Endothelial cell of hepatic sinusoid (primary cell): ENCODE results near the gene PSMD14.
"Not testable (repeated sequence)": the region's sequence is repeated elsewhere in the genome, so short reads cannot be mapped to it uniquely, and the experiment has no call there.

Experiments used
- in situ Hi-C: cut with HindIII; loops from 2 replicates; pipeline ENCODE4 v1.10.0; 2017; ENCODE audit warnings: low sequenced_read_pairs

PSMD14 gene

DNA sequence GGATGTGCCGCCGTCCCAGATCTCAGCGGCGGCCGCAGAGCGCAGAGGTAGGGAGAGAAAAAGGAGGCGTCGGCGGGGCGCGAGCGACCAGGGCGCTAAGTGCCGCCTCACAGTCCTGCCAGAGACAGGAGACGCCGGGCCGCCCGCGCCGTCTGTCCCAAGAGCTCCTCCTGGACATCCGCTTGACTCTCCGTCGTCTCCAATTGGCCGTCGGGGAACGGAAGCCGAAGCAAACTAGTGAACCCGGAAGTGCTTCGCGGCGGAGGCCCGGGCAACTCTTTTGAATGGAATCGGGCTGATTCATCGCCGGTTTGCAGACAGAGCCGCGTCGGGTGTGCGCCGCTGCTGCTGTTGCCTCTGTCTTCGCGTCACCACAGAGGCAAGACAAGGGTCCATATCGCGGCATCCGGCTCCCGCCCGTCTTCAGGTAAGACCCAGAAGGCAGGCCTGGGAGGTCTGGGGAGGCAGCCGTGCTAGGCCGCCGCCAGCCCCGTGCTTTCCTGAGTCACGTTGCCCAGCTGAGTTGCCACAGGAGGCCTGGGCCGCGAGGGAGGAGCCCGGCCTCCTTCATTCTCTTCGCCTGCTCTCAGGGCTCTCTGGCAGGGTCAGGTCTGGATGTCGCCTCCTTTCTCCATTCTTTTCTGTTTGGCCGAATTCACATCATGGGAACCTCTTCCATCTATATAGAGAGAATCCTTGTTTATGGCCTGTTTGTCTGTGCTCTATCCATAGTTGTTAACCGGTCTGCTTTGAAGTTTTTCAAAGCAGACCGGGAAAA, at the start of gene PSMD14:
Gene PSMD14 (plus strand): TSS at position 248 of the 778 bp plus-strand sequence. CDS start 10,401 bp downstream, outside the sequence.
- in situ Hi-C loops: no loop called here

GRCh38 chr2:161265874-161266273, 42.4 kb upstream of the PSMD14 start:
- in situ Hi-C loops: no loop called here

- in situ Hi-C loops: no loop called here
These were observed 39.1 kb upstream of the PSMD14 start for GRCh38 chr2:161269111-161269510.

- in situ Hi-C loops: no loop called here
These were observed 35.0 kb upstream of the PSMD14 start for GRCh38 chr2:161273038-161273760.

GRCh38 chr2:161278564-161279229, 29.5 kb upstream of the PSMD14 start:
- in situ Hi-C loops: not testable (repeated sequence)

DNA sequence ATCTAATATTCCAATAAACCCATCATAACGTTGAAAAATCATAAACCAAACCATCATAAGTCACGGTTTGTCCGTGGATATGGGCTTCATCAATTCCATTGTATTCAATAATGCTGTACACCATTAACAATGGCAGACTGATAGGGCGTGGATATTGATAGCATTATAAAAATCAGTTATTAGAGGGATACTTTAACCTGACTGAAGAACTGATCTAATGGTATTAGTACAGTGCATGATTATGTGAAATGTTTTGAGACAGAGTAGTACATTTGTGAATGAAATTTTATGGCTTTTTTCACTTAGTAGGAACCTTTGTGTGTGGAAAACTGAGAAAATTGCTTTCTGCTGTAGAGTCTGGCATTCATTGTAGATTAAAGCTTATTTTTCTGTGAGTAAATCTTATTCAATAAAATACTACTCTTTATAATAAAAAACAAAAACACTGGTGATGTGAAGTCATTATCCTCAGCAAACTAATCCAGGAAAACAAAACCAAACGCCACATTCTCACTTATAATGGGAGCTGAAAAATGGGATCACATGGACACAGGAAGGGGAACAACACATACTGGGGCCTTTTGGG, 28.9 kb upstream of the PSMD14 start:
- in situ Hi-C loops: not testable (repeated sequence)

- in situ Hi-C loops: not testable (repeated sequence)
These were observed 27.3 kb upstream of the PSMD14 start for GRCh38 chr2:161280906-161281323.

GRCh38 chr2:161281615-161282310, 26.5 kb upstream of the PSMD14 start:
- in situ Hi-C loops: not testable (repeated sequence)

- in situ Hi-C loops: not testable (repeated sequence)
These were observed 25.9 kb upstream of the PSMD14 start for GRCh38 chr2:161282311-161282644.

DNA sequence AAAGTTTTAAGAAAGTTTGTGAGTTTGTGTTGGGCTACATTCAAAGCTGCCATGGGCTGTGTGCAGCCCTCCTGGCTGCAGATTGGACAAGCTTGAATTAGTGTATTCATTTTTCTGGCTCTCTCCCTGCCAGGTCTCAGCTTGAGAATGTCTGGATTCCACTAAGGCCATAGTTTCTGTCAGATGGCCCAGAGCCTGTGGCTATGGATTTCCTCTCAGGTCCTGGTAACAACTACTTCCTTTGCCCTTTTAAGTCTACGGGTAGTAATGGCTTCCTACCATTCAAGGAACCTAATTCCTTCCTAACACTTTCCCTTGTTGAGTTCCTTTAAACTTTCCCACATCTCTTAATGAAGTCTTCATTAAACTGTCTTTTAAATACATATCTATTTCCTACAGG, 24.3 kb upstream of the PSMD14 start:
- in situ Hi-C loops: no loop called here

GRCh38 chr2:161303535-161304050, 4.6 kb upstream of the PSMD14 start:
- in situ Hi-C loops: no loop called here

DNA sequence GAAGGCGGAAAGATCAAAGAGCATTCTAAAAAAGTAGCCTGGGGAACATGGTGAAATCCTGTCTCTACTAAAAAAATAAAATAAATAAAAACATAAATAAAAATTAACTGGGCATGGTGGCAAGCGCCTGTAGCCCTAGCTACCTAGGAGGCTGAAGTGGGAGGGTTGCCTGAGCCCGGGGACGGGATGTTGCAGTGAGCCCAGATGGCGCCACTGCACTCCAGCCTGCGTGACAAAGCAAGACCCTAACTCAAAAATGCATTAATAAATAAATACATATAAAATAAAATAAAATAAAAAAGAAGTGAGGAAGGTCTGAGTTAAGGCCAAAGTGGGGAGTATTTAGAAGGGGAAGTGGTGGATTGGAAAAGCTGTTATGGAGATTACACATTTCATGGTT, 1.3 kb upstream of the PSMD14 start:
- in situ Hi-C loops: no loop called here

- in situ Hi-C loops: no loop called here
These were observed 549 bp upstream of the PSMD14 start for GRCh38 chr2:161307676-161308075.

- in situ Hi-C loops: no loop called here
These were observed 4.8 kb downstream of the PSMD14 start for GRCh38 chr2:161312996-161313395.

DNA sequence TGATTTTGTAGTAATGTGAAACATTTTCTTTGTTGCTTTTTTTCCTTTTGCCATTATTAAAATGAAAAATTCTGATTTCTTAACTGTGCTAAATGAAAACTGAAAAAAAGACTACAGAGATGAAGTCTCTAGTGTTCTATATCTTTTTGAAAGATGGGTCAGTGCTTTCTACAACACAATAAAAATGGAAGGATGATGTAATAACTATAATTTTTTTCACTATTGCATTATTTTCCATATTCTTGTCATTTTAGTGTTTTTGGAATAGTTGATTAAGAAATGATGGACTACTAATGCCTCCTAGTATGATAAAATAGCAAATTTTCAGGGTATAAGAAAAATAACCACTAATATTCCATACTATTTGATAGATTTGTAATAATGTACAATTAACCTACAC, 7.2 kb downstream of the PSMD14 start:
- in situ Hi-C loops: no loop called here

DNA sequence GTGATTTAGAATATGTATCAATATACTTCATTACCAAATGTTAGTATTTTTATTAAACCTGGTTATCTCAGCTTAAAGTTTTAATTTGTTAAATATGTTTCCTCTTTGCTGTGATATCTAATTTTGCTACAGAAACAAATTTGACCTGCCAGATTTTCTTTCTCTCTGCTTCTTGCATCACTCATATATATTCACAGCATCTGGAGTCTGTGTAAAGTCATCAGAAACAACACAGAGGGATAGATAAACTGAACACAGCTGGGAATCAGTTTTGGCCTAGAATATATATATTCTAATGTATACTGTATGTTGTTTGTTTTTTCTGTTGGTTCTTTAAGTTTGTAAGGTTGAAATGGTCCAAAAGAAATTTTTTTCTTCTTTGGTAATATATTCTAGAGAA, 8.5 kb downstream of the PSMD14 start:
- in situ Hi-C loops: no loop called here

DNA sequence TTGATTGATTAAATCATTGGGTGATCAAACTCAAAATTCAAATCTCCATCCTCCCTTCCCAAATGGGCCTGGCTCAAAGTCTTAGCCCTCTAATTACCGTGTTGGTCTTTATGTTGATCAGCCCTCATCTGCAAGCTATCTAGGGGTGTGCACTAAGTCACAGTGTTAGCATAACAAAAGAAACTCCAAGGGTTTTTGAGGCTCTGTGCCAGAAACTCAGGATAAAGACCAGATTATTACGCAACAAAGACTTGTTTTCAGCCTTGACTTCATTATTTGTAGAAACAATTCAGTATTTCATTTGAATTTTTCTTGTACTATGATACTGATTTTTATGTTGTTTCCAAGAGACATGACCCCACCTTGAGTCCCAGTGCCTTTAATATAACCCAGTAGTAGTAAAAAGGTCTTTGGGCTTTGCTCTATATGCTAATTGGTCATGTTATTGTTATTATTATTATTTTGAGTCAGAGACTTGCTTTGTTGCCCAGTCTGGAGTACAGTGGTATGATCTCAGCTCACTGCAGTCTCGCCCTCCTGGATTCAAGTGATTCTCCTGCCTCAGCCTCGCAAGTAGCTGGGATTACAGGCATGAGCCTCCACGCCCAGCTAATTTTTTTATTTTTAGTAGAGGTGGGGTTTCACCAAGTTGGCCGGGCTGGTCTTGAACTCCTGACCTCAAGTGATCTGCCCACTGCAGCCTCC, 13.9 kb downstream of the PSMD14 start:
- in situ Hi-C loops: no loop called here

DNA sequence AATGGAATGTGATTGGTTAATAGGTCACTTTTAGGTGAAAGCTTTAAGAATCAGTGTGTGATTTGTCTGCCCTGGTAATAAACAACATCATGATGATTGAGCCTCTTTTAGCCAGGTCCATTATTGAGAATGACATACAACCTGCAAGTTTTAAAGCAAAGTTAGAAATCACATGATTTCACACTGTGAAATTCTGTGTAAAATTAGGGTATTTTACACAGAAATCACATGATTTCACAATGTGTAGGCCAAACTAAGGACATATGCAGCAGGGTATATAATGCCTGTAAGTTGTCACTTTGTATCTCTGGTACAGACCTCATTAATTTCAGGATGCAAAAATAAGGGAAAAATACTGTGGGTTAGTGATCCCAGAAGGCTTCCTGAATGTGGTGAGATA, 16.7 kb downstream of the PSMD14 start:
- in situ Hi-C loops: no loop called here

DNA sequence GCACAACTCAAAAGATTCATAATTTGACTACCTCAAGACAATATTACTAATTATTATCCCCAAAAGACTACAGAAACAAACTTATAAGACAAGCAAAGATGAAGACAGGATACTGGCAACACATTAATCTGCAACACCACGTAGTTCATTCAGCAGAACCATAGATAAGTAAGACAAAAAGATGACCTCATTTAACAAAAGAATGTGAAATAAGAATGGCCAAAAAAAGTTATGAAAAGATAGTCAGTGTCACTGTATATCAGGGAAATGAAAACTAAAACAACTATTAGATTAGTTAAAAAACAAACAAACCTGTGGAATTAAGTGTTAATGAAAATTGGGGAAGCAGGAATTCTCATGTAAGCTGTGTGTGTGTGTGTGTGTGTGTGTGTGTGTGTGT, 19.4 kb downstream of the PSMD14 start:
- in situ Hi-C loops: no loop called here

- in situ Hi-C loops: no loop called here
These were observed 24.2 kb downstream of the PSMD14 start for GRCh38 chr2:161332371-161332967.
